Measurements from ENCODE around the gene RPUSD1. TPM values are rescaled to one million over a fixed set of nuclear protein-coding genes. Genes with fewer than 3 reads are reported as not detected.

RPUSD1 gene
- total RNA-seq, 1 experiment from 2014 or later: 72.6 TPM

- H3K27ac ChIP-seq (ENCODE audit: low read length): no peak within 1 kb of the TSS
- H3K9me3 ChIP-seq (ENCODE audit: low read length): no peaks in the 10 kb centered on the region
- peak within 1 kb of the TSS; percentile 94 for H3K4me2 ChIP-seq (ENCODE audit: low read length)
- no TSS peak for BruUV-seq (replicated peaks)
- no peaks in the 10 kb centered on the region for H3F3A ChIP-seq (ENCODE audit: low read length, unreplicated experiment)
- peak within 1 kb of the TSS; percentile 86 for H3K9ac ChIP-seq (ENCODE audit: low read length)
- ATAC-seq: peak; percentile 77
- no peaks in the 10 kb centered on the region; the same call in 1 of the 2 replicates for H3K36me3 ChIP-seq (ENCODE audit: low read depth, low read length)
- DNase-seq: peak; percentile 88
- no peaks in the 10 kb centered on the region for H3K9me2 ChIP-seq (replicated peaks; ENCODE audit: low read length)
- peaks cover 10% of the 10 kb centered on the region for H3K4me1 ChIP-seq (ENCODE audit: insufficient read depth, low read length)
- ChIA-PET CTCF (interaction anchor here (0.6 to 1.5 kb wide), 5 partner anchors 47 to 76 kb away, joined by 3 to 9 read pairs (median 6); partner anchors contain the start of genes CIAO3 and METRN), POLR2A (ENCODE audit: unreplicated experiment) (interaction anchor here (0.7 to 0.9 kb wide), 3 partner anchors 68 to 554 kb away, joined by 3 to 9 read pairs (median 9); no protein-coding TSS in a partner anchor)
- peak within 1 kb of the TSS; percentile 95 for H3K4me3 ChIP-seq (ENCODE audit: low read length)
- TF ChIP-seq EZH2 (IDR thresholded peaks at IDR 0.05; ENCODE audit: low read length, unreplicated experiment) (no peak), CTCF (conservative IDR thresholded peaks at IDR 0.05; ENCODE audit: low read depth, low read length) (no peak), EZH2phosphoT487 (IDR thresholded peaks at IDR 0.05; ENCODE audit: borderline replicate concordance, low read length) (no peak)
- no peaks in the 10 kb centered on the region for H4K20me1 ChIP-seq (ENCODE audit: low read length)
- H3K27me3 ChIP-seq (ENCODE audit: low read length): no peaks in the 10 kb centered on the region
- H3K79me2 ChIP-seq (ENCODE audit: low read length): peaks cover 45% of the 10 kb centered on the region
- intact Hi-C loops (cut with micrococcal nuclease): loop anchor here (10.0 kb wide), 1 partner anchor 74 kb away; the partner anchor contains the start of gene METRN
- peak within 1 kb of the TSS; percentile 80 for H2AFZ ChIP-seq (ENCODE audit: low read length)
Measured at GRCh38 chr16:788399-789126, 382 bp upstream of the RPUSD1 start, which contains the start of gene CHTF18. Gene CHTF18 (plus strand): TSS chr16:788620. CDS start chr16:788685, 65 bp downstream.

DNA sequence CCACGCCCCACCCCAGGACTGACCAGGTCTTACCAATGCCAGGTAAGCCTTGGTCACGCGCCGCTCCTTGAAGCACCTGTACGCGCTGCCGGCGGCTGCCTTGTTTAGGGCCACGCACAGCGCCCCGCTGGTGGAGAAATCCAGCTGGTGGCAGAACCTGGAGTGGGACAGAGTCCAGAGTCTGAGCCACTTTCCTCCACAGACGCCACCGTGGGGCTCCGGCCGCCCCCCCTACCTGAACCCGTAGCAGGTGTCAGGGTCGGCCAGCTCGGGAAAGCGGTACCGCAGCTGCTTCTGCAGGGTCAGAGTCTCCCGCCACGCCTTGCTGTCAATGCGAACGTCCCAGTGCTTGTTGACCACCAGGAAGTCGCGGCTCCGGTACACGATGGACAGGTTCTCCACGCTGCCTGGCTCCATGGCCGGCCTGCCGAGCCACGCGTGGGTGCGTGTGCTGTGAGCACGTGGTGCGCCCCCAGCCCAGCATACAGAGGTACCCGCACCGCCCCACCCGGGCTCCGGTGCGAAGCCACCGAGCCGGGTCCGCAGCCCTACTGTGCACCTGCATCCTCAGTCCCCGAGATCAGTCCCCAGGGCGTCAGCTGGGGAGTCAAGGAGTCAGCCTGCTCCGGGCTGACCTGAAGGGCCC, 737 bp downstream of the RPUSD1 start:
- H3F3A ChIP-seq (ENCODE audit: low read length, unreplicated experiment): no peaks in the 10 kb centered on the region
- H3K9ac ChIP-seq (ENCODE audit: low read length): peak overlapping the region; percentile 81
- H3K27ac ChIP-seq (ENCODE audit: low read length): no peak overlapping the region
- H3K27me3 ChIP-seq (ENCODE audit: low read length): no peaks in the 10 kb centered on the region
- H3K9me3 ChIP-seq (ENCODE audit: low read length): no peaks in the 10 kb centered on the region
- intact Hi-C loops (cut with micrococcal nuclease): loop anchor here (10.0 kb wide), 1 partner anchor 73 kb away; the partner anchor contains the start of gene METRN
- H3K4me3 ChIP-seq (ENCODE audit: low read length): peak overlapping the region; percentile 95
- ChIA-PET CTCF (interaction anchor here (0.6 kb wide), 1 partner anchor 48 kb away, joined by 6 read pairs; no protein-coding TSS in a partner anchor), POLR2A (ENCODE audit: unreplicated experiment) (interaction anchor here (0.9 kb wide), 1 partner anchor 92 kb away, joined by 9 read pairs; no protein-coding TSS in a partner anchor)
- no peaks in the 10 kb centered on the region for H3K9me2 ChIP-seq (replicated peaks; ENCODE audit: low read length)
- no TSS peak for BruUV-seq (replicated peaks)
- peaks cover 19% of the 10 kb centered on the region for H3K4me1 ChIP-seq (ENCODE audit: insufficient read depth, low read length)
- DNase-seq (no peak), ATAC-seq (no peak)
- H2AFZ ChIP-seq (ENCODE audit: low read length): no peak overlapping the region
- H3K79me2 ChIP-seq (ENCODE audit: low read length): peaks cover 45% of the 10 kb centered on the region
- H3K36me3 ChIP-seq (ENCODE audit: low read depth, low read length): no peaks in the 10 kb centered on the region; the same call in 1 of the 2 replicates
- no peaks in the 10 kb centered on the region for H4K20me1 ChIP-seq (ENCODE audit: low read length)
- TF ChIP-seq CTCF (conservative IDR thresholded peaks at IDR 0.05; ENCODE audit: low read depth, low read length): no peak
- TF ChIP-seq EZH2 (IDR thresholded peaks at IDR 0.05; ENCODE audit: low read length, unreplicated experiment): no peak
- TF ChIP-seq EZH2phosphoT487 (IDR thresholded peaks at IDR 0.05; ENCODE audit: borderline replicate concordance, low read length): no peak
- peak overlapping the region; percentile 92 for H3K4me2 ChIP-seq (ENCODE audit: low read length)

Data from PC-3 (cell line).